Neural progenitor cell (in vitro differentiated cells): Measurements from ENCODE around the gene SLC28A3. TPM values are rescaled to one million over a fixed set of nuclear protein-coding genes. Genes with fewer than 3 reads are reported as not detected.
"Not testable (repeated sequence)": the region's sequence is repeated elsewhere in the genome, so short reads cannot be mapped to it uniquely, and the experiment has no call there.

Experiments
- DNase-seq: peaks from one replicate; pipeline ENCODE4 v3.0.0-alpha.2; 2016; ENCODE audit warnings: low spot score
- H2AFZ ChIP-seq: fragments of 200-600 bp; sonication (generic); replicated peaks from 2 replicates; pipeline ENCODE4 v1.6.1; 2016; ENCODE audit warnings: antibody characterized with exemption
- H3F3A ChIP-seq: fragments of 200-600 bp; sonication (generic); 2 replicates; pipeline ENCODE4 v1.6.1; 2016; ENCODE audit warnings: antibody characterized with exemption, low read depth
- H3K27ac ChIP-seq: fragments of 200-600 bp; sonication (generic); 2 replicates; pipeline ENCODE4 v1.5.1; 2016; ENCODE audit warnings: mild to moderate bottlenecking
- H3K27me3 ChIP-seq: fragments of 200-600 bp; sonication (generic); 2 replicates; pipeline ENCODE4 v1.6.1; 2016; ENCODE audit warnings: mild to moderate bottlenecking, moderate library complexity
- H3K36me3 ChIP-seq: fragments of 200-600 bp; sonication (generic); 2 replicates; pipeline ENCODE4 v1.5.1; 2016
- H3K4me1 ChIP-seq: fragments of 200-600 bp; sonication (generic); 2 replicates; pipeline ENCODE4 v1.6.1; 2016; ENCODE audit warnings: mixed run types
- H3K4me2 ChIP-seq: fragments of 200-600 bp; sonication (generic); 2 replicates; pipeline ENCODE4 v1.6.1; 2016
- H3K4me3 ChIP-seq: fragments of 200-600 bp; sonication (generic); 2 replicates; pipeline ENCODE4 v1.5.1; 2016
- H3K79me2 ChIP-seq: fragments of 200-600 bp; sonication (generic); 2 replicates; pipeline ENCODE4 v1.6.1; 2016; ENCODE audit warnings: low read depth
- H3K9ac ChIP-seq: fragments of 200-600 bp; sonication (generic); 2 replicates; pipeline ENCODE4 v1.6.1; 2016
- H3K9me3 ChIP-seq: fragments of 200-600 bp; sonication (generic); 2 replicates; pipeline ENCODE4 v1.5.1; 2016; ENCODE audit warnings: low read depth
- H4K20me1 ChIP-seq: fragments of 200-600 bp; sonication (generic); 2 replicates; pipeline ENCODE4 v1.6.1; 2016; ENCODE audit warnings: low read depth
- H3K27ac Mint-ChIP-seq: 3 replicates; pipeline ENCODE4 v1.8.0; 2021; ENCODE audit warnings: mixed read lengths
- H3K27me3 Mint-ChIP-seq: 2 replicates; pipeline ENCODE4 v1.8.0; 2022; ENCODE audit warnings: low read depth, mild to moderate bottlenecking, inconsistent platforms, moderate library complexity, mixed read lengths; ENCODE audit not compliant: insufficient read depth
- H3K36me3 Mint-ChIP-seq: 3 replicates; pipeline ENCODE4 v1.8.0; 2021; ENCODE audit warnings: mixed read lengths
- H3K4me1 Mint-ChIP-seq: 3 replicates; pipeline ENCODE4 v1.8.0; 2021; ENCODE audit warnings: mixed read lengths
- H3K4me3 Mint-ChIP-seq: 3 replicates; pipeline ENCODE4 v1.8.0; 2021; ENCODE audit warnings: mild to moderate bottlenecking, moderate library complexity, mixed read lengths
- H3K9me3 Mint-ChIP-seq: 3 replicates; pipeline ENCODE4 v1.8.0; 2020; ENCODE audit warnings: mixed read lengths
- CTCF ChIP-seq: fragments of 200-600 bp; sonication (generic); IDR thresholded peaks from 2 replicates; pipeline ENCODE4 v1.5.1; 2017; ENCODE audit warnings: antibody characterized with exemption, mild to moderate bottlenecking
- EZH2 ChIP-seq: fragments of 200-600 bp; sonication (generic); IDR thresholded peaks from 2 replicates; pipeline ENCODE4 v1.6.1; 2017; ENCODE audit warnings: antibody characterized with exemption, mild to moderate bottlenecking, moderate library complexity
- EZH2phosphoT487 ChIP-seq: fragments of 200-600 bp; sonication (generic); IDR thresholded peaks from 2 replicates; pipeline ENCODE4 v1.6.1; 2017; ENCODE audit warnings: antibody characterized with exemption
- total RNA-seq: library from RNA; depleted of rRNA; stranded (reverse); fragments of >200 nt; gene quantifications from 2 replicates; pipeline ENCODE4 v1.2.3, GENCODE V29; 2015; ENCODE audit warnings: low replicate concordance

Gene SLC28A3
- total RNA-seq, 1 donor from 2014 or later, result not detected

DNA sequence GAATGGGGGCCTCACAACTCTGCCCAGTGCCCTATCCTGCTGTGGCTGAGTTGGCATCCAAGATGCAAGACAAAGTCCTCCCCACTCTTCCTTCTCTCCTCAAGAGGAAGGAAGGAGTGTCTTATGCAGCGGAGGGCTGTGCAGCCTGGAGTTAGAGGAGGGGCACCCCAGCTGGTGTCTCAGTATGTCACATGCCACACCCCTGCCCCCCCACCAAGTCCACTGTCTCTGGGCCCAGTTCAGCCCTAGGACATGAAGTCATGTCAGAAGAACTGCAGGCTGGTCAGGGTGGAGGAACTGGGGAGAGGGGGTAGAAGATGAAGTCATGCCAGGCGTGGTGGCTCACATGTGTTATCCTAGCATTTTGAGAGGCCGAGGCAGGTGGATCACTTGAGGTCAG, 28.0 kb upstream of the SLC28A3 start:
- Mint-ChIP-seq H3K9me3 (peaks cover 5% of the 10 kb centered on the region), H3K36me3 (no peaks in the 10 kb centered on the region), H3K27ac (no peak overlapping the region), H3K27me3 (no peaks in the 10 kb centered on the region), H3K4me1 (peaks cover 27% of the 10 kb centered on the region), H3K4me3 (no peak overlapping the region)
- no peaks in the 10 kb centered on the region for H3K9me3 ChIP-seq
- H3K36me3 ChIP-seq, result no peaks in the 10 kb centered on the region
- H3K79me2 ChIP-seq, result no peaks in the 10 kb centered on the region
- H3F3A ChIP-seq, result no peaks in the 10 kb centered on the region
- no peak overlapping the region for H3K4me2 ChIP-seq
- no peak overlapping the region for H3K9ac ChIP-seq
- no peak for TF ChIP-seq EZH2phosphoT487
- TF ChIP-seq EZH2, result no peak
- no peak for TF ChIP-seq CTCF
- no peaks in the 10 kb centered on the region for H3K27me3 ChIP-seq
- peaks cover 16% of the 10 kb centered on the region for H3K4me1 ChIP-seq
- no peaks in the 10 kb centered on the region for H4K20me1 ChIP-seq
- DNase-seq, result no peak
- H3K27ac ChIP-seq, result no peak overlapping the region
- no peak overlapping the region for H3K4me3 ChIP-seq
- H2AFZ ChIP-seq, result peak overlapping the region; percentile 74

DNA sequence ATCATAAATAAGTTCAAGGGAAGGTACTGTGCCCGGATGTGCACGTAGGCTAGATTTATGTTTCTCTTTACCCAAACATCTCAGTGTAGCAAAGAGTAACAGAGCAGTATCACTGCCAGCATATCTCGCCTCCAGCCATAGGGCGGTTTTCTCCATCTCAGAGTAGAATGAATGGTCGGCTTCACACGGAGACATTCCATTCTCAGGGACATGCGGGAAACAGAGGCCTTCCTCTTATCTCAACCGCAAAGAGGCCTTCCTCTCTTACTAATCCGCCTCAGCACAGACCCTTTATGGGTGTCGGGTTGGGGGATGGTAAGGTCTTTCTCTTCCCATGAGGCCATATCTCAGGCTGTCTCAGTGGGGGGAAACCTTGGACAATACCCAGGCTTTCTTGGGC, 27.2 kb upstream of the SLC28A3 start:
- not testable (repeated sequence) for H4K20me1 ChIP-seq, H3K27me3 ChIP-seq, H3F3A ChIP-seq, H3K27me3 Mint-ChIP-seq, H3K36me3 ChIP-seq, H3K9me3 Mint-ChIP-seq, H3K79me2 ChIP-seq, H3K4me2 ChIP-seq, H3K4me3 ChIP-seq, H3K9me3 ChIP-seq, H3K4me3 Mint-ChIP-seq, H3K9ac ChIP-seq, H3K27ac ChIP-seq, H3K36me3 Mint-ChIP-seq
- Histone ChIP-seq H2AFZ (peak overlapping the region; percentile 74), H3K4me1 (peaks cover 16% of the 10 kb centered on the region)
- peak; percentile 28 for DNase-seq
- H3K27ac Mint-ChIP-seq, result peak overlapping the region; percentile 32
- peaks cover 27% of the 10 kb centered on the region for H3K4me1 Mint-ChIP-seq

DNA sequence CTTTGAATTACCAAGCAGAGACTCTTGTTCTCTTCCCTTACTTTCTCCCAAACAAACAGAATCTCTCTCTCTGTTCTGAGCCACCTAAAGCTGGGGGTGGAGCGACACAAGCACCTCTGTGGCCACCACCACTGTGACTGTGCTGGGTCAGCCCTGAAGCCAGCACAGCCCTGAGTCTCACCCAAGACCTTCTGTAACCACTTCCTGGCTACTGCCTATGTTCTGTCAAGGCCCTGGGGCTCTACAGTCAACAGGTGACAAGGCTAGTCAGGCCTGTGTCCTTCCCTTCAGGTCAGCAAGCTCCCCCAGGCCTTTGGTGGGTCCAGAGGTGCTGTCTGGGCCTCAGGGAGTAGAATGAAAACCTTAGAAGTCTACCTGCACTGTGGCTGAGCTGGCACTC, 26.1 kb upstream of the SLC28A3 start:
- Histone ChIP-seq H3K27ac (no peak overlapping the region), H4K20me1 (no peaks in the 10 kb centered on the region), H3K4me3 (no peak overlapping the region), H3K36me3 (no peaks in the 10 kb centered on the region), H3F3A (no peaks in the 10 kb centered on the region), H3K4me2 (no peak overlapping the region), H3K27me3 (no peaks in the 10 kb centered on the region), H3K9ac (no peak overlapping the region), H3K79me2 (no peaks in the 10 kb centered on the region), H3K4me1 (peaks cover 12% of the 10 kb centered on the region), H3K9me3 (no peaks in the 10 kb centered on the region), H2AFZ (no peak overlapping the region)
- peaks cover 18% of the 10 kb centered on the region for H3K4me1 Mint-ChIP-seq
- no peaks in the 10 kb centered on the region for H3K27me3 Mint-ChIP-seq
- H3K36me3 Mint-ChIP-seq, result no peaks in the 10 kb centered on the region
- H3K9me3 Mint-ChIP-seq, result peaks cover 5% of the 10 kb centered on the region
- H3K27ac Mint-ChIP-seq, result no peak overlapping the region
- DNase-seq, result no peak
- no peak overlapping the region for H3K4me3 Mint-ChIP-seq
- no peak for TF ChIP-seq EZH2phosphoT487
- no peak for TF ChIP-seq EZH2
- TF ChIP-seq CTCF, result no peak

DNA sequence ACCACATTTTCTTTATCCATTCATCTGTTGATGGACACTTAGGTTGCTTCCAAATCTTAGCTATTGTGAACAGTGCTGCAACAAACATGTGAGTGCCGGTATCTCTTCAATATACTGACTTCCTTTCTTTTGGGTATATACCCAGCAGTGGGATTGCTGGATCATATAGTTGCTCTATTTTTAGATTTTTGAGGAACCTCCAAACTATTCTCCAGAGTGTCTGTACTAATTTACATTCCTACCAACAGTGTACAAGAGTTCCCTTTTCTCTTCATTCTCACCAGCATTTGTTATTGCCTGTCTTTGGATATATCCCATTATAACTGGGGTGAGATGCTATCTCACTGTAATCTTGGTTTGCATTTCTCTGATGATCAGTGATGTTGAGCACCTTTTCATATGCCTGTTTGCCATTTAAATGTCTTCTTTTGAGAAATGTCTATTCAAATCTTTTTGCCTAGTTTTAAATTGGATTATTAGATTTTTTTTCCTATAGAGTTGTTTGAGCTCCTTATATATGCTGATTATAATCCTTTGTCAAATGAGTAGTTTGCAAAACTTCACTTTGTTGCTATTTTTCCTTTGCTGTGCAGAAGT, 24.4 kb upstream of the SLC28A3 start:
- H3K4me1 Mint-ChIP-seq, result peaks cover 16% of the 10 kb centered on the region
- H2AFZ ChIP-seq, H3K9me3 Mint-ChIP-seq, H3K4me2 ChIP-seq, H3K27me3 ChIP-seq, H3K27ac Mint-ChIP-seq, H3K36me3 Mint-ChIP-seq, DNase-seq, H4K20me1 ChIP-seq, H3K36me3 ChIP-seq, H3K27ac ChIP-seq, H3K9me3 ChIP-seq, H3K79me2 ChIP-seq, H3F3A ChIP-seq, H3K27me3 Mint-ChIP-seq, H3K4me3 Mint-ChIP-seq, H3K9ac ChIP-seq, H3K4me3 ChIP-seq: not testable (repeated sequence)
- peaks cover 12% of the 10 kb centered on the region for H3K4me1 ChIP-seq
